ENCODE data around the gene HECW1. TPM values are rescaled to one million over a fixed set of nuclear protein-coding genes. Genes with fewer than 3 reads are reported as not detected.

The HECW1 gene
- total and polyA plus RNA-seq, 2 experiments from 2014 or later, result 2.0 to 4.8 TPM

- TF ChIP-seq EZH2phosphoT487 (IDR thresholded peaks at IDR 0.05; ENCODE audit: insufficient read depth, low read depth) (no peak), EZH2 (IDR thresholded peaks at IDR 0.05; ENCODE audit: insufficient read depth, poor library complexity, severe bottlenecking) (no peak)
- no peaks in the 10 kb centered on the region for H3K9me3 ChIP-seq (ENCODE audit: low read depth)
- H3K4me2 ChIP-seq (ENCODE audit: unreplicated experiment), result no peak overlapping the region
- no peak overlapping the region for H2AFZ ChIP-seq
- no peaks in the 10 kb centered on the region for H3K9me2 ChIP-seq (ENCODE audit: insufficient read depth)
- no peak for DNase-seq
- H3K4me3 ChIP-seq, result no peak overlapping the region
- no peaks in the 10 kb centered on the region for H3K79me2 ChIP-seq (ENCODE audit: insufficient read depth)
- no peaks in the 10 kb centered on the region for H3K27me3 ChIP-seq (replicated peaks; ENCODE audit: insufficient read depth)
- H3K27ac ChIP-seq, result no peak overlapping the region
- WGBS, 2 experiments (ENCODE audit: low coverage in 1 of 2, low lambda C conversion rate in 2 of 2, missing lambda C conversion rate in 2 of 2), result 92 to 96% methylated on average over 6 of the region's 6 CpGs
- H3K36me3 ChIP-seq (ENCODE audit: low read depth), result no peaks in the 10 kb centered on the region
- in situ Hi-C loops (cut with MboI), result no loop called here
- peaks cover 19% of the 10 kb centered on the region for H3F3A ChIP-seq (ENCODE audit: insufficient read depth)
- H3K4me1 ChIP-seq (ENCODE audit: insufficient read depth), result peaks cover 25% of the 10 kb centered on the region
- H4K20me1 ChIP-seq (ENCODE audit: insufficient read depth), result no peaks in the 10 kb centered on the region
- no peak overlapping the region for H3K9ac ChIP-seq
These were observed 418.3 kb downstream of the HECW1 start for GRCh38 chr7:43530553-43531410.

- no peak overlapping the region for H3K9ac ChIP-seq
- no peaks in the 10 kb centered on the region for H3K9me2 ChIP-seq (ENCODE audit: insufficient read depth)
- TF ChIP-seq EZH2 (IDR thresholded peaks at IDR 0.05; ENCODE audit: insufficient read depth, poor library complexity, severe bottlenecking) (no peak), EZH2phosphoT487 (IDR thresholded peaks at IDR 0.05; ENCODE audit: insufficient read depth, low read depth) (no peak)
- H3K36me3 ChIP-seq (ENCODE audit: low read depth), result no peaks in the 10 kb centered on the region
- in situ Hi-C loops (cut with MboI), result no loop called here
- H4K20me1 ChIP-seq (ENCODE audit: insufficient read depth), result no peaks in the 10 kb centered on the region
- peaks cover 23% of the 10 kb centered on the region for H3F3A ChIP-seq (ENCODE audit: insufficient read depth)
- no peaks in the 10 kb centered on the region for H3K79me2 ChIP-seq (ENCODE audit: insufficient read depth)
- no peaks in the 10 kb centered on the region for H3K9me3 ChIP-seq (ENCODE audit: low read depth)
- peaks cover 33% of the 10 kb centered on the region for H3K4me1 ChIP-seq (ENCODE audit: insufficient read depth)
- DNase-seq, result no peak
- no peak overlapping the region for H3K27ac ChIP-seq
- H3K4me2 ChIP-seq (ENCODE audit: unreplicated experiment), result no peak overlapping the region
- no peaks in the 10 kb centered on the region for H3K27me3 ChIP-seq (replicated peaks; ENCODE audit: insufficient read depth)
- H2AFZ ChIP-seq, result no peak overlapping the region
- WGBS, 2 experiments (ENCODE audit: low coverage in 1 of 2, low lambda C conversion rate in 2 of 2, missing lambda C conversion rate in 2 of 2), result 73 to 77% methylated on average over 9 of the region's 9 CpGs
- H3K4me3 ChIP-seq, result no peak overlapping the region
These were observed 419.3 kb downstream of the HECW1 start for GRCh38 chr7:43531700-43532099.

- DNase-seq, result peak; percentile 58
- 14 to 16% methylated on average over 6 of the region's 6 CpGs for WGBS, 2 experiments (ENCODE audit: low coverage in 1 of 2, low lambda C conversion rate in 2 of 2, missing lambda C conversion rate in 2 of 2)
- in situ Hi-C loops (cut with MboI), result no loop called here
- no peaks in the 10 kb centered on the region for H3K27me3 ChIP-seq (replicated peaks; ENCODE audit: insufficient read depth)
- TF ChIP-seq EZH2 (IDR thresholded peaks at IDR 0.05; ENCODE audit: insufficient read depth, poor library complexity, severe bottlenecking) (no peak), EZH2phosphoT487 (IDR thresholded peaks at IDR 0.05; ENCODE audit: insufficient read depth, low read depth) (no peak)
- no peak overlapping the region; the same call in 1 of the 2 replicates for H2AFZ ChIP-seq
- peak overlapping the region; percentile 36 for H3K4me3 ChIP-seq
- peak overlapping the region; percentile 20; the same call in 1 of the 2 replicates for H3K27ac ChIP-seq
- H3K4me2 ChIP-seq (ENCODE audit: unreplicated experiment), result peak overlapping the region; percentile 73
- H3K9me3 ChIP-seq (ENCODE audit: low read depth), result no peaks in the 10 kb centered on the region
- H3K4me1 ChIP-seq (ENCODE audit: insufficient read depth), result peaks cover 50% of the 10 kb centered on the region
- H3K36me3 ChIP-seq (ENCODE audit: low read depth), result no peaks in the 10 kb centered on the region
- H3F3A ChIP-seq (ENCODE audit: insufficient read depth), result peaks cover 30% of the 10 kb centered on the region
- H3K79me2 ChIP-seq (ENCODE audit: insufficient read depth), result no peaks in the 10 kb centered on the region
- 0 out of 2 replicates have a peak overlapping the region, but pooled peaks have one; percentile 0 for H3K9ac ChIP-seq
- no peaks in the 10 kb centered on the region for H4K20me1 ChIP-seq (ENCODE audit: insufficient read depth)
- H3K9me2 ChIP-seq (ENCODE audit: insufficient read depth), result no peaks in the 10 kb centered on the region
These were observed 421.5 kb downstream of the HECW1 start for GRCh38 chr7:43533801-43534479.

- Histone ChIP-seq H3K4me1 (ENCODE audit: insufficient read depth) (peaks cover 50% of the 10 kb centered on the region), H3K4me2 (ENCODE audit: unreplicated experiment) (peak overlapping the region; percentile 77), H3K9me3 (ENCODE audit: low read depth) (no peaks in the 10 kb centered on the region), H3F3A (ENCODE audit: insufficient read depth) (peaks cover 30% of the 10 kb centered on the region), H3K27me3 (replicated peaks; ENCODE audit: insufficient read depth) (no peaks in the 10 kb centered on the region), H4K20me1 (ENCODE audit: insufficient read depth) (no peaks in the 10 kb centered on the region), H3K79me2 (ENCODE audit: insufficient read depth) (no peaks in the 10 kb centered on the region), H3K9me2 (ENCODE audit: insufficient read depth) (no peaks in the 10 kb centered on the region), H2AFZ (no peak overlapping the region), H3K4me3 (no peak overlapping the region), H3K36me3 (ENCODE audit: low read depth) (no peaks in the 10 kb centered on the region), H3K27ac (peak overlapping the region; percentile 62), H3K9ac (no peak overlapping the region)
- peak; percentile 58 for DNase-seq
- TF ChIP-seq EZH2phosphoT487 (IDR thresholded peaks at IDR 0.05; ENCODE audit: insufficient read depth, low read depth) (no peak), EZH2 (IDR thresholded peaks at IDR 0.05; ENCODE audit: insufficient read depth, poor library complexity, severe bottlenecking) (no peak)
- in situ Hi-C loops (cut with MboI), result no loop called here
- 53 to 61% methylated on average over 4 of the region's 4 CpGs for WGBS, 2 experiments (ENCODE audit: low coverage in 1 of 2, low lambda C conversion rate in 2 of 2, missing lambda C conversion rate in 2 of 2)
These were observed 422.6 kb downstream of the HECW1 start for GRCh38 chr7:43535031-43535451.
